ENCODE measurements around the gene NSUN7.
A peak's percentile ranks its signal among the peaks of the same experiment; 100 is the strongest.
"Not testable (repeated sequence)": the region's sequence is repeated elsewhere in the genome, so short reads cannot be mapped to it uniquely, and the experiment has no call there.

NSUN7 gene, protein sequence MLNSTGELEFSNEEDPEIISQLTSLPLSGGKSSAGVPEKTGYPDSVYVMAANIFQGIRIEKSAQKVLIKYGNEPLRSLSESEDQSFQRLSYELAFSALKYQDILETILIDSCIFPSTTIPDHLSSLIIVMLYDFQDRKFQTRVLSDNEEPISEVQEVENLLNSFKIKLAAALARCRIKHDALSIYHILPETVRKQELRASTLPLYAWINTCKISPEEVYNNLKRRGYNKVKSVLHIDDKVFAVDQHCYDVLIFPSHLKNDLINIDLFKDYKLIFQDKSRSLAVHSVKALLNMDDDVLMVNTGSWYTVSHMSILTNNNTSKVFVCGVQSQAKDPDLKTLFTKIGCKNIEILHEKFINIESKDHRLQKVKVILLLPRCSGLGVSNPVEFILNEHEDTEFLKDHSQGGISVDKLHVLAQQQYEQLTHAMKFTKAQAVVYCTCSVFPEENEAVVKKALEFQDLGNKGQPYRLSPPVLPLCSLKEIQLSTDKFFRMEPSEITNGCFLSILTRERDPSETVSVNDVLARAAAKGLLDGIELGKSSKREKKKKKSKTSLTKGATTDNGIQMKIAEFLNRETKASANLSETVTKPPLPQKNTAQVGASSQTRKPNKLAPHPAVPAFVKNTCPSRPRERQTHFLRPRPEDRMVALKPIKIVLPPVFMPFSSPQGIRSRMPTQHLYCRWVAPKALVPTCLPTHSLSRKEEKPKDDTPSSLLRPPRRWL
- total RNA-seq: 0 to 0.53 (median 0) reads per million in 4 experiments

DNA sequence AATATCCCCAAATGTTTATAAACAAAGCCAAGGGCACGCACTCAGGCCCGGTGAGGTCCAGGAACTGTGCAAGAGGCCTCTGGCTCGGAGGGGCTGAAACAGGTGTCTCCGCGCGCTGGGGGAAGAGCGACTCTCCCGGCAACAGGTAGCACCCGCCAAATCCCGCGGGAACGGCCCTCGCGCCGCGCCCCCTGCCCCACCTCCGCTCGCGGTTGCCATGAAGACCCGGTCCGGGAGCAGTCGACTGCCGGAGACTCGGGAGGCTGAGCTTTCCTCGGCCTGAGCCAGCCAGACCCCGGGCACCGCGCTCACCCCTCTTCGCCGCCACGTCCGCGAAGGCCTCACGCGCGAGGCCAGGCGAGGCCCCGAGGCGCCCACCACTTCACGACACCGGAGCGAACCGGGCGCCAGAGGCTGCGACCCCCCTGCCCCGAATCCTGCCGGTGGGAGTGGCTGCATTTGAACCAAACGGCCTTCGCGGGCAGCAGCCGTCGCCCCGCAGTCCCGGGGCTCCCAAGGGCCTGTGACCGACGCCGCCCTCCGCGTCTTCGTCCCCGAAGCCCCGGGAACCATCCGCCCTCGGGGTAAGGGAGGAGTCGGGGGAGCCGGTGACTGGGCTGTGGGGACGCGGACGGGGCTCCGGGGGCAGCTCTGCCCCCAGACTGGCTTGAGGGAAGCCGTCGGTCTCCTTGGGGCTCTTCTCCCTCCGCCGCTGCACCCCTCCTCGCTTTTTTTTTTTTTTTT, at the start of gene NSUN7:
TSS of gene NSUN7 (plus strand) at position 239 of the 744 bp plus-strand sequence. CDS start 739 bp downstream, outside the sequence.
- peak; percentile 1 for DNase-seq

DNA sequence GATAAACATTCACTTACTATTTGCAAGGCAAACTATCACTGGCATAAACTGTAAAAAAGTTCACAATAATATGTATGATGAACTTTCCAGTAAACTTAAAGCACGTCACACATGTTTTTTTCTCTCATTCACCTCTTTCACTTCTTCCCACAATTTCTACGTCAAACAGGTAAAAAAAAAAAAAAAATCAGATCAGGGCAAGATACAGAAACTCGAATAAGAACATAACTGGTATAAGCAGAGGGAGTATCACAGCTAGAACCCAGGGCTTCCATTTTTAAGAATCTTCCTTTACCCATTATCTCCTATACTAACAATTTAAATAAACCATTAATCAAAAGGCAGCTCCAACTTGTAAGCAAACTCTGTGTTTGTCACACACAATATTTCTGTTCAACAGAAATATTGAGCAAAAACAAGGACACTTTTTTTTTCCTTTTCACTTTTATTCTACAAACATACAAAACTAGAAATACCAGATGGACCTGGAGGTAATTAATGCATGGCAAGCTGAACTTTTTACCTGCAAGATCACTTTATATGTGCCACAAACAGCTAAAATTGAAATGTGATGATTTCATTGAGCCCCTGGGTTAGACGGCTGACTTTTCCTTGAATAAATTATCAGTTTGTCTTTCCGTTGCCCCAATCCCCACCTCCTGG, 47.5 kb upstream of the NSUN7 start:
- no peak for DNase-seq

DNA sequence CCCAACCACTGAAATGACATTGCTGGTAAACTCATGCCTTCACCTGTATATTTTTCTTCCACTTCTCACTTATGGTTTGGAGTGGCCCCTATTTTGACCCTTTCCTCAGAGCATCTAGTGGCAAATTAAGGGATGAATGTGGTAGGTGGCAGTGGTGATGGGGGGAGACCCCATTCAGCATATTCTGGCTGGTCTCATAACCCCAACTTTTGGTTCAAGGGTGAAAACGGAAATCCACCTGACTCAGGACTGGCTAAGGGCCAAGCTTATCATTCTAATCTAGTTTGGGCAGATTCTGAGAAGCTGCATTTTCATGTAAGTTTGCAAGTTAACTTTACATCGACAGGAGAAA, 47.0 kb upstream of the NSUN7 start:
- no peak for DNase-seq

DNA sequence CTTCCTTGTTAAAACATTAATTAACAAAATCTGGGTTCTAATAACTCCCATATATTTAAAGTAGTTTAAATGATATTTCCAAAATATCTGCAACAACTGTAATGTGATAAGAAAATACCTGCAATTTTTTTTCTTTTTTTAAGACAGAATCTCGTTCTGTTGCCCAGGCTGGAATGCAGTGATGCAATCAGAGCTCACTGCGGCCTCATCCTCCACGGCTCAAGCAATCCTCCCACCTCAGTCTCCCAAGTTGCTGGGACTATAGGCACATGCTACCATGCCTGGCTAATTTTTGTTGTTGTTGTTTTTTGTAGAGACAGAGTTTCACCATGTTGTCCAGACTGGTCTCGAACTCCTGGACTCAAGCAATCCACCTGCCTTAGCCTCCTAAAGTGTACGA, 45.7 kb upstream of the NSUN7 start:
- no peak for DNase-seq

DNA sequence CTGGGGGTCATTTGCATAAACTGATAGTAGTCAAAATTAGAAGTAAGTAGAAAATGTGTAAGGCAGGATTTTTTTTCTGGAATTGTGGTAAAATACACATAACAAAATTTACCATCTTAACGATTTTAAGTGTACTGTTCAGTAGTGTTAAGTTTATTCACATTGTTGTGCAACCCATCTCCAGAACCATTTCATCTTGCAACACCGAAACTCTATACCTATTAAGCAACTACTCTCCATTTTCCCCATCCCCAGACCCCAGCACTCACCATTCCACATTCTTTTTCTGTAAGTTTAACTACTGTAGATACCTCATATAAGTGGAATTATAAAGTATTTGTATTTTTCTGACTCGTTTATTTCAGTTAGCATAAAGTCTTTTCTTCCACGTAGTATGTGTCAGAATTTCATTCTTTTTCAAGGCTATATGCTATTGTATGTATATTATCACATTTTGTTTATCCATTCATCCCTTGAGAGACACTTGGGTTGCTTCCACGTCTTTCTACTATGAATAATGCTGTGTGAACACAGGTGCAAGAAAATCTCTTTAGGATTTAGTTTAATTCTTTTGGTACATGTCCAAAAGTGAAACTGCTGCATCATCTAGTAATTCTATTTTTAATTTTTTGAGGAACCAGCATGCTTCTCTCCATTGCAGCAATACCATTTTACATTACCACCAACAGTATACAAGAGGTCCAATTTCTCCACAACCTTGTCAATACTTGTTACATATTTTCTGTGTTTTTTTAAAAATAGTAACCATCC, 39.1 kb upstream of the NSUN7 start:
- DNase-seq: no peak

DNA sequence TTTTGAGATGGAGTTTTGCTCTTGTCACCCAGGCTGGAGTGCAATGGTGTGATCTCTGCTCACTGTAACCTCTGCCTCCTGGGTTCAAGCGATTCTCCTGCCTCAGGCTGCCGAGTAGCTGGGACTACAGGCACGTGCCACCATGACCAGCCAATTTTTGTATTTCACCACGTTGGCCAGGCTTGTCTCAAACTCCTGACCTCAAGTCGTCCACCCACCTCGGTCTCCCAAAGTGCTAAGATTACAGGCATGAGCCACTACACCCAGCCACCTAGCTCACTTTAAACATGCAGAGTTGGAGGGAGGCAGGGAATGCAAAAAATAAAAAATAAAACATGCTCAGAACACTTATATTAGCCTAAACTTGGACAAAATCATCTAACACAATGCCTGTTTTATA, 36.8 kb upstream of the NSUN7 start:
- DNase-seq: not testable (repeated sequence)

DNA sequence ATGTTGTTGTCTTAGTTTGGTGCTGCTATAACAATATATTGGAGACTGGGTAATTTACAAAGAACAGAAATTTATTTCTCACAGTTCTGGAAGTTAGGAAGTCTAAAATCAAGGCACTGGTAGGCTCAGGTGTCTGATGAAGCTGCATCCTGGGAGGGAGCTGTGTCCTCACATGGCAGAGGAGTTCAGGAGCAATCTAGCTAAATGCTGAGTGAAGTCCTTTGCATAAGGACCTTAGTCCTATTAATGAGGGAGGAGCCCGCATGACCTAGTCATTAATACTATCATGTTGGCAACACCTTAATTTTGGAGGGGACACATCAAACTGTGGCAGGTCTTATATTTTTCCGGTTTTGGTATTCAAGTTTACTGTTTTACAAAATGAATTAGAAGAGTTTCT, 36.0 kb upstream of the NSUN7 start:
- DNase-seq: no peak

DNA sequence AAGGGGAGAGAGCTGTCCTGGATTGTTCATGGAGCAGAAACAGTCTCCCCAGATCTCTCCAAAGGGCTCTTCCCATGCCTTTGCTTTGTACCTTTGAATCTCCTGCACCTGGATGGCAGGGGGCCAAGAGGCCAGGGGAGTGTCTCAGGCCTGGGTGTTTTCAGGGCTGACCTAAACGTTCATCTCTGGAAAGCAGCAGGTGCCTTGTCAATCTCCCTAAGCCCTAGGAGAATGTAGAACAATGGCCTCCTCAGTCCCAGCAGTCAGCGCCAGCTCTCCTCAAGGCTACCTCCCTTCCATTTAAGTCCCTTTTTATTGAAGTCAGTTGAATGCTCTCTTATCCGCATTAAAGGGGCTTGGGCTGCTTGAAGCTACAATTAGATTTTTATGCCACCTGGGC, 31.2 kb upstream of the NSUN7 start:
- no peak for DNase-seq

DNA sequence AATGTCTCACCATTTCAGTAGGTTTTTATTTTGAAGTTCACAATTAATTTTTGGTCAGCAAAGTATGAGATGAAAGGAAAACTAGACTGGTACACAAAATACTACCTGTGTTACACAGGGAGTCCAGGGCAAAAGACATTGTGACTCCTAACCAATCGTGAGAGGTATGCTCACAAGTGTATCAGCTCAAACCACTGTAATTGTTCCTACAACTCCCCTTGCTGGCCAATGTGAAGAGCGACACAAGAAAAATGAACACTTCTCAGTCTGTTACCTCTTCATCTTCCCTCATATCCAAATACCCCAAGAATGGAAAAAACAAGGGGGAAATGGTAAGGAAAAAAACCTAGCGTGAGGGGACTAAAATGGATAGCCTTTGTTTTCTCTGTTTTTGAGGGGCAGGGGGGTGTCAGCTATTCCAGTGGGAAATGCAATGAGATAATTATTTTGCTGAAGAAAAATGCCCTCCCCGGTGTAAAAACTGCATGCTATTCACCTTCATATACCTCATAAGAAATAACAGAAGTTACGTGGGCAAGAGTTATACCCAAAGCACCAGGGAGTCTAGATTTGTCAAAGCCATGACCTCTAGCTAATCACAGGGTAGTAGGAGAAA, 30.6 kb upstream of the NSUN7 start:
- DNase-seq: no peak

DNA sequence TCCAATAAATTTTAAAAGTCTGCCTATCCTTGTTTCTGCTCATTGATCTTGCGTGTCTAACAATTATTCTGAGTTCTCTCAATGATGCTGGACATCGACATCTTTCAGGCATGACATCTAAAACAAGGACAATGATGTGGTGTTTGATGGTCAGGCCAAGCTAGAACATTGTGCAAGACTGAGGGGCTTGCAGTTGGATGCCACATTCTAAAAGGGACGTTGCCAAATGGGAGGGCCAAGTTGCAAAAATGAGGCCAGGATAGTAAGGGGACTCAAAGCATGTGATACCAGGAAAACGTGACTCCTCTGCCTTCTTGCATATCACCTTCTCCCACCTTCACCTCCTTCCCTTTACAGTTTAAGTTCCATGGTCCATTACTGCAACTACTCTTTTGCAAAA, 29.4 kb upstream of the NSUN7 start:
- DNase-seq: no peak

DNA sequence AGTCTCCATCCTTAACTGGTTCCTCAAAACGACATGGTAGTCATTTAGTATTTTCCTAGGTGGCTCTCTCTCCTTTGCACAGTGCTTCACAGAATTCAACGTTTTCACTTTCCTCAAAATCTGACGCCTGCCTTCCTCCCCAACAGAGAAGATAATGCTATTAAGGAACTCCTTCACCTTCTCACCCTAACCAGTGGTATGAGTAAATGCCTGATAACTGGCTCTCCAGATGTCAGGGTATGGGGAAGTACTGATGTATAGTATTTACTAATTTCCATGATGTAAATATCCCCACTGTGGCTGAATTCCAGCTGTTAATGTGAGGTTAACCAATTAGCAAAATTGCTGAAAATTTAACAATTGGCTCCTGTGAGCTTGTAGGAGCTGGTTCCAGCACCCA, 28.8 kb upstream of the NSUN7 start:
- DNase-seq: no peak

DNA sequence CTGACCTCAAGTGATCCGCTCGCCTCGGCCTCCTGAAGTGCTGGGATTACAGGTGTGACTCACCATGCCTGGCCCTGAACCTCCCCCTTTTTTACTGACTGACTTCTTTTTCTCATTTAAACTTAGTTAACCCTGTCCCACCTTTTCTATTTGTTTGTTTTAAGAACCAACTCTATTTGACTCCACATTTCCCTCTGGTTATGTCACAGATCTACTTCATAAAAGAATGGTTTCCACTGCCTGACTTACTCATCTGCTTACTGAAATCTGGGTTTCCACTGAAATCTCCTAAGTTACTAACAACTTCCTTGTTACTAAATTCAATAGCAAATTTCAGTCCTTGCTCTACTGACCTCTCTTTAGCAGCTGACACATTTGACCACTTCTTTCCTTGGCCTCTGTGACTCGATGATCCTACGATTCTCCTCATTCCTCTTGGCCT, 28.0 kb upstream of the NSUN7 start:
- DNase-seq: no peak

DNA sequence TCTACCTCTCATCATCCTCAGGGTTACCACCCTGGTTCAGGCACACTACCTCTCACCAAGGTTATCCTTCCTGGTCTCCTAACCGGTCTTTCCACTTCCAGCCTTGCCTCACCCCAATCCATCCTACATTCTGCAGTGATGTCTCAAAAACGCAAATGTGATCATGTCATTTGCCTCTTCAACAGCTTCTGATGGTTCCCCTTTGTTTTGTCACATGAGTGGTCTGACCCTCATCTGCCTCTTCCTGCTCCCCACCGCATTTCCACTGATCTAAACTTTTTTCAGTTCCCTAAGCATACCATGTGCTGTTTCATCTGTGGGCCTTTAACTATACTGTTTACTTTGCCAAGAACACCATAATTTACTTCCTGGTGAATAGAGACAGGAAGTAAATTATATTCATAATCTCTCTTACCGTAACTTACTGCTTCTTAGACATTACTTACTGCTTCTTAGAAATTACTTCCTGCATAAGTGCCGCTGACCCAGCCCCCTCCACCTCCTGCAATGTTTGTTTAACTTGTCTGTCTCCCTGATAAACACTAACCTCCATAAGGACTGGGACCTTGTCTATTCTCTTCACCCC, 27.1 kb upstream of the NSUN7 start:
- DNase-seq: no peak

DNA sequence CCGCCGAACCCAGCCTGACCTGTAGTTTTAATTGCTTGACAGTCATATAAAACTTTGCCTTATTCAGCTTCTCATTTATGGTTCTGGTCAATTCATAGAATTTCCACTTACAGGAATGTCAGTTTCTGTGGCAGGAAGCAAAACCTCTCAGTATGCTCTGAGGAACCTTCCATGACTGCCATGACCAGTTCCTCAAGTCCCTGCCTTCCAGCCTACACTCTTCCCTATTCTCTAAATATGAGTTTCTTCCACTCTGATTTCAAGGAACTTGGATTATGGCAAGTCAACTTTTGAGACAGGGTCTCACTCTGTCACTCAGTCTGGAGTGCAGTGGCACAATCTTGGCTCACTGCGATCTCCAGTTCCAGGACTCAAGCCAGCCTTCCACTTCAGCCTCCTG, 26.0 kb upstream of the NSUN7 start:
- DNase-seq: no peak

DNA sequence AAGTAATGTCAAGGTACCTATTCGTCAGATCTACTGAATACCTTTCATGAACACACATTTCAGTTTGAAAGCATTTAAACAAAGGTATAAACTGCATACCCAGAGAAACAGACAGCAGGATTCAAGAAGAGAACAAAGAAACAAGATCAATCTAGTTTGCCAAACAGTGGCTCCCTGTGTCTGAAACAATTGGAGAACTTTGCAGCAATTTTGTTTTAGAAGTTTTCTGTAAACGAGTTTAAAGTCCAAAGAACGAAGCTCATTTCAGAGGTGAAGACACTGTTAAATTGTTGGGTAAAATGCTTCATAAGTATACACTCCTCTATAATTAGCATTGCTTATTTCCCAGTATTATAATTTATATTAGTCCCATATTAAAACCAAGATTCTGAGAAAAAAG, 21.4 kb upstream of the NSUN7 start:
- DNase-seq: no peak

DNA sequence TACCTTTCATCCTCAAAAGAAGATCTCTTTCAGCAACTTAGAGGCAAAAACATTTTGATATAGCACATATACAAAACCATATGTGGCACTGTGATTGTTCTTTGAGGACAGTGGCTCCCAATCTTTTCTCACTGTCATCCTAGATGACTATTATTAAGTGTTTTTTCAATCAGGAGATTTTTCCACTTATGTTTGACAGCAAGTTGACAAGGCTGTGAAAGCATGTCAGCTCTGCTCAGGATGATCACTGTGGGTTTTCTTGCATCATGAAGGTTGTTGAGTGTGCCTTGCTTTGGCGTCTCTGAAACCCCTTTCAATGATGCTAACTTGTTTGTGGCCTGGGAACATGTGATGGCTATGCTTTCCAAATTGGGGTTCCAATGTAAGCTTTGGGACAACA, 20.2 kb upstream of the NSUN7 start:
- DNase-seq: no peak

DNA sequence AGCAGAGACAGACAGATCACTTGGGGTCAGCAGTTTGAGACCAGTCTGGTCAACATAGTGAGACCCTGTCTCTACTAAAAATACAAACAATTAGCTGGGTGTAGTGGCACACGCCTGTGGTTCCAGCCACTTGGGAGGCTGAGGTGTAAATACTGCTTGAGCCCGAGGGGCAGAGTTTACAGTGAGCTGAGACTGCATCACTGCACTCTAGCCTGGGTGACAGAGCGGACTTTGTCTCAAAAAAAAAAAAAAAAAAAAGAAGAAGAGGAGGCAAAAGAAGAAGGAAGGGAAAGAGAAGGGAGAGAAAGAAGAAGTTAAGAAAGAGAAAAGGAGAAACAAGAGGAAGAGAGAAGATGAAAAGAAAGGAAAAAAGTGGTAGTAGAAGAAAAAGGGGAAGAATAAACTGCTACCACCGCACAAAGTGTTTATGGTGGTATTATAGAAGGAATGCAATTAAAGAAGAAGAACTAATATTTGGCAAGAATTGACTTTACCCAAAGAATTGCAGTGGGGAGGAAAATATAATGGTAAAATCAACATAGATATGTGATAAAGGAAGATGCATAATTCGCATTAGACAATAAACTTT, 19.6 kb upstream of the NSUN7 start:
- DNase-seq: no peak

DNA sequence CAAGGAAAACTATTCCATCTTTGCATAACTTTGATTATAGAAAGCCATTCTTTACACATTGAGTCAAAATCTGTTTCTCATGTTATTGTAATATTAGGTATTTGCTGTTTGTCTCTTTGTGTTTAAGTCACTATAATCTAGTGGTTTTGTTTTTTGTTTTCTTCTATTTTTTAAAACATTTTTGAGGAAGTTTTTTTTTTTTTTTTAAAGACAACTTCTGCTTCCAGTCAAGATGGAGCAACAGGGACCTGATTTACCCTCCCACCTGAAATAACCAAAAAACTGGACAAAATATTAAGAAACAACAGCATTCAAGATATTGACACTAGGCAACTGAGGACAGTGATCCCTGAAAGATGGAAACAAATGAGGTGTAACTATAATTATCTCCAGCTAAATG, 18.4 kb upstream of the NSUN7 start:
- no peak for DNase-seq

DNA sequence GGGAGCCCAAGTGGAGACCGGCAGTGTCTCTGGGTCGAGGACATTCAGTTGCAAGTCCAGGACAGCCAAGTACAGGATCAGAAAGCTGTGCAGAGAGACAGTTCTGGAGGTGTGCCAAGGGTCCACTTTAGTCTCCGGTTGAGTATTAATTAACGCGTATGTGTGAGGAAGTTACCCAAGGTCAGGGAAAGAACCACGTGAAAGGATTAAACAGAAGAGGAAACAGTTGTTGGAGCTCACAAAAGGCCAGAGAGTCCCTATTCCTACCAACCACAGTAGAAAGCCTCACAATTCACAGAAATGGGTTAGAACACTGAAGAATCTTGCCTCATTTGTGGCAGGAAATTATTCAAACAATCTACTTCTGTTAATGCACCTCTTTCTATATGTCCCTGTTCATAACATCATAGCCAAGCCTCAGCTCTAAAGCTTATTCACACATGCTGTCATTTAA, 17.9 kb upstream of the NSUN7 start:
- no peak for DNase-seq

DNA sequence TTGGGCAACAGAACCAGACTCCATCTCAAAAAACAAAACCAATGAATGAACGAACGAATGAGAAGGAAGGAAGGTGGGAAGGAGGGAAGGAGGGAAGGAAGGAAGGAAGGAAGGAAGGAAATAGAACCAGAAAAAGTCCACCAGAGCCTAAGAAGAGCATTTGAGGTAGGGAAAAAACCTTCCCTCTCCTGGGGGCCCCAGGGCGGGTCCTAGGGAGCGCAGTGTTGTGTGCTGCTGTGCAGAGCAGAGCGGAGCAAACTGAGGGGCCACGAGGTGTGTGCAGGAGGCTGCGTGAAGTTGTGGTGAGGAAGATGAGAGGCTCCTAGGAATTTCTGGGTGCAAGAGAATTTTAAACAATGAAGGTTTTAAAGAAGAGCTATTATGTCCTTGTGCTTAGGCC, 16.0 kb upstream of the NSUN7 start:
- DNase-seq: no peak

DNA sequence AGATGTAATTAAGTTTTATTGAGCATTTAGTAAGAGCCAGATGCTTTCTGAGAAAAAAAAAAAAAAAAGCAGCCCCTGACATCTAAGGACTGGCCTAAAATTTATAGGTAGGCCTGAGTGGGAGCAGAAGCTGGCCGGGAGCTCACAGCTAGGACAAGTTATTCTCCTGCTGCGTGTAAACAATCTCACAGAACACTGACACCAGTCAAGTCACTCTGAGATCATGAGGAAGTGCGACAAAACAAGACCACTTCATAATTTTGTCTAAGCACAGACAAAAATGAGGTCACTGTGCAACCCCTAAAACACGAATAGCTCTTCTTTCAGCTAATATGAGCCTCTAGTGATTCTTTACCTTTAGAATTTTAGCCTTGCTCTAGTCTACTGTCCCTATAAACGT, 15.3 kb upstream of the NSUN7 start:
- DNase-seq: no peak

All from effector CD8-positive, alpha-beta T cell (primary cell).